ENCODE data around the gene PLXDC2. TPM values are rescaled to one million over a fixed set of nuclear protein-coding genes. Genes with fewer than 3 reads are reported as not detected.

Gene PLXDC2
- total and polyA plus RNA-seq, 3 experiments from 2014 or later, result 0.15 to 1.5 (median 0.38) TPM

DNA sequence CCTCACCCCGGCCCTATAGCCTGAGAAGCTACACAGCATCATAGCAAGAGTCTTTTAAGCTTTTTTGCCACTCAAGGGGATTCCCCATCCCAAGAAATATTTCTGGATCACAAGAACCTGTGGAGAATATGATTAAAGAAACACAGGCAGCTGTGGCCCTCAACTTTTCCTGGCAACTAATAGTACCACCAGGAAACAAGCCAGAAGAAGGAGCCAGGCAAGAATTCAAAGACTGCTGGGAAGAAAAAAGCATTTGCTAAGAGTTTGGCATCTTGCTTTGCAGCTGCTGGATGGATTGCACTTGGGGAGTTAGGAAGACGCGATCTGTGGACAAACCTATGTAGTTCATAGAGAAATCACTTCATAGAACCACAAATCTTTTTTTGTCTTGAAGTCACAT, 437.8 kb downstream of the PLXDC2 start:
- no peaks in the 10 kb centered on the region for H3K9me3 ChIP-seq (ENCODE audit: low read length)
- no peaks in the 10 kb centered on the region for H3K27me3 ChIP-seq (ENCODE audit: insufficient read depth, low read length, poor library complexity, severe bottlenecking)
- no peaks in the 10 kb centered on the region for H3K4me1 ChIP-seq (ENCODE audit: insufficient read depth, low read length)
- Mint-ChIP-seq H3K4me3 (no peak overlapping the region), H3K36me3 (no peaks in the 10 kb centered on the region), H3K4me1 (no peaks in the 10 kb centered on the region), H3K27ac (no peak overlapping the region), H3K9me3 (peaks cover 0 to 10% (median 2%) of the 10 kb centered on the region in 5 donors), H3K27me3 (no peaks in the 10 kb centered on the region)
- no peaks in the 10 kb centered on the region for H3K36me3 ChIP-seq (ENCODE audit: insufficient read depth, low read length)
- no peak overlapping the region for H3K4me3 ChIP-seq (ENCODE audit: low read length)
- ChIA-PET POLR2A (no interaction called here), CTCF (no interaction called here)
- H3K27ac ChIP-seq (ENCODE audit: low read depth, low read length), result no peak overlapping the region
- no peak for DNase-seq

DNA sequence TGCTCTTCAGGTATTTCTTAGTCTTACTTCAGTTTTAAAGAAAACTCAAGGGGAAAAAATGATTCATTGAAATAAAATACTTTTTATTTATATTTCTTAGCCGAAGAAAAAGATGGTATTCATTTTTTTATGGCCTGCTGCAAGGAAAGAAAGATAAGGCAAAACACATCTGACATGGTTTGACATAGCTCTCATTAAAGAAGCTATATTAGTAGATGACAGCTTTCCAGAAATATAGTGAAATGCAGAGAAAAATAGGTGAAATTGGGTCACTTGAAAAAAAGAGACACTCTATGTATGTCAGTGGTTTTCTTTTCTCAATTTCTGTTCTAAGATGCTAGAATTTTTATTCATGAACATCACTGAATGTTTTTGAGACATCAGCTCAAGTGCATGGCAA, 438.3 kb downstream of the PLXDC2 start:
- H3K27me3 ChIP-seq (ENCODE audit: insufficient read depth, low read length, poor library complexity, severe bottlenecking), result no peaks in the 10 kb centered on the region
- Mint-ChIP-seq H3K4me1 (no peaks in the 10 kb centered on the region), H3K4me3 (no peak overlapping the region), H3K27me3 (no peaks in the 10 kb centered on the region), H3K27ac (no peak overlapping the region), H3K36me3 (no peaks in the 10 kb centered on the region), H3K9me3 (peaks cover 1 to 10% (median 2%) of the 10 kb centered on the region in 5 donors)
- POLR2A ChIA-PET, result no interaction called here
- no peaks in the 10 kb centered on the region for H3K4me1 ChIP-seq (ENCODE audit: insufficient read depth, low read length)
- H3K9me3 ChIP-seq (ENCODE audit: low read length), result no peaks in the 10 kb centered on the region
- H3K27ac ChIP-seq (ENCODE audit: low read depth, low read length), result no peak overlapping the region
- no peak for DNase-seq
- CTCF ChIA-PET, result no interaction called here
- H3K36me3 ChIP-seq (ENCODE audit: insufficient read depth, low read length), result no peaks in the 10 kb centered on the region
- H3K4me3 ChIP-seq (ENCODE audit: low read length), result no peak overlapping the region

DNA sequence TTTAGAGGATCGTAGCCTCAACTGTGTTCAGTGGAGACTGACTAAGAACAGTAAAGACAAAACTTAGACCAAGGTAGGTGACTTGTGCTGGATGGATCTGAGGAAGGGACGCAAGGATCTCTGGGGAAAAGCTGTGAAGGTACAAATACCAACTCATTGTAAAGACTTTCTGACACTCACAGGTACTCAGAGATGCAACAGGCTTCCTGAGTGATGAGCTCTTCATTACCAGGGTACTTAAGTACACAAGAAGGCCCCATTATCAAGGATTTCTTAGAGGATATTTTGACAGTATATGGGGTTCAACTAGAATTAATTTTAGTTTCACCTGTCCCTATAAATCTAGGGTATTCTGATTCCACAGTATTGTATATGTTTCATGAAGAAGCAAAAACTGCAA, 440.7 kb downstream of the PLXDC2 start:
- Histone ChIP-seq H3K27me3 (ENCODE audit: insufficient read depth, low read length, poor library complexity, severe bottlenecking) (no peaks in the 10 kb centered on the region), H3K9me3 (ENCODE audit: low read length) (no peaks in the 10 kb centered on the region), H3K4me1 (ENCODE audit: insufficient read depth, low read length) (no peaks in the 10 kb centered on the region), H3K36me3 (ENCODE audit: insufficient read depth, low read length) (no peaks in the 10 kb centered on the region), H3K4me3 (ENCODE audit: low read length) (no peak overlapping the region), H3K27ac (ENCODE audit: low read depth, low read length) (no peak overlapping the region)
- H3K27ac Mint-ChIP-seq, result no peak overlapping the region
- H3K36me3 Mint-ChIP-seq, result no peaks in the 10 kb centered on the region
- POLR2A ChIA-PET, result no interaction called here
- CTCF ChIA-PET, result no interaction called here
- no peaks in the 10 kb centered on the region for H3K27me3 Mint-ChIP-seq
- DNase-seq, result no peak
- no peak overlapping the region for H3K4me3 Mint-ChIP-seq
- no peaks in the 10 kb centered on the region for H3K4me1 Mint-ChIP-seq
- peaks cover 5 to 20% (median 6%) of the 10 kb centered on the region in 5 donors for H3K9me3 Mint-ChIP-seq

DNA sequence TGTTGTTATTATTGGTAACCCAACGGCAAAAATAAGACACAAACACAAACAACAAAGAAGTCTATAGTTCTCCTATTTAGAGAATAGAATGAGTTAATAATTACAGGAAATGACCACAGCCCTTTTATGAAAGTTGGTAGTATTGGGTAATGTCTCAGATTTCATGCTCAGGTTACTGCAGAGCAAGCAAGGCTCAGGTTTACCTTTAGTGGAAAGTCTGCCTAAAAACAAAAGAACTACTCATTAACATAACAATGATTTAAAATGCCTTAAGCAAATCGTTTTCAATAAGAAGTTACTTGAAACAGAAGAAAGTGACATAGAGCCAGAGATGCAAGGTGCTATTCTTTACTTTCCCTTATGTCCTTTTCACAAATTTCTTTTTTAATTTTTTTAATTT, 441.2 kb downstream of the PLXDC2 start:
- no peaks in the 10 kb centered on the region for H3K4me1 ChIP-seq (ENCODE audit: insufficient read depth, low read length)
- H3K4me3 ChIP-seq (ENCODE audit: low read length), result no peak overlapping the region
- no peaks in the 10 kb centered on the region for H3K36me3 ChIP-seq (ENCODE audit: insufficient read depth, low read length)
- ChIA-PET POLR2A (no interaction called here), CTCF (no interaction called here)
- Mint-ChIP-seq H3K9me3 (peaks cover 5 to 20% (median 6%) of the 10 kb centered on the region in 5 donors), H3K27me3 (no peaks in the 10 kb centered on the region), H3K4me3 (no peak overlapping the region), H3K4me1 (no peaks in the 10 kb centered on the region), H3K27ac (no peak overlapping the region), H3K36me3 (no peaks in the 10 kb centered on the region)
- H3K27ac ChIP-seq (ENCODE audit: low read depth, low read length), result no peak overlapping the region
- no peaks in the 10 kb centered on the region for H3K27me3 ChIP-seq (ENCODE audit: insufficient read depth, low read length, poor library complexity, severe bottlenecking)
- no peak for DNase-seq
- H3K9me3 ChIP-seq (ENCODE audit: low read length), result no peaks in the 10 kb centered on the region

DNA sequence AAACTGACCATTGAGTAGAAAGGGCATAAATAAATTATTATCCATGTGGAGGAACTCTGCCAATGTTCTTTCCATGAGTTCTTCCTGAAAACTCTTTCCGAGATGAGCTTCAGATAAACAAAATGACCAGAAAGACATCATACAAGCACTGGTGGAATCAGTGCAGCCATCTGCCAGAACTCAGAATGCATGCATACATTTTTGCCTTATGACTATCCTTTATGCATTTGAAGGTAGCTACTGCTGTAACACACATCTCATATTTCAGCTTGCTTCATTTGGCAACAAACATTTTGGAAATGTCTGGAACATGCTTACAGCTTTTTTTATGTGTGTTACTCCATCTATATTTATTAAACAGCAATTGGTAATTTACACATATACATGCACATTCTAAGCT, 448.9 kb downstream of the PLXDC2 start:
- H3K4me3 Mint-ChIP-seq, result no peak overlapping the region
- Histone ChIP-seq H3K27ac (ENCODE audit: low read depth, low read length) (no peak overlapping the region), H3K4me3 (ENCODE audit: low read length) (no peak overlapping the region), H3K4me1 (ENCODE audit: insufficient read depth, low read length) (no peaks in the 10 kb centered on the region), H3K9me3 (ENCODE audit: low read length) (no peaks in the 10 kb centered on the region), H3K36me3 (ENCODE audit: insufficient read depth, low read length) (no peaks in the 10 kb centered on the region), H3K27me3 (ENCODE audit: insufficient read depth, low read length, poor library complexity, severe bottlenecking) (no peaks in the 10 kb centered on the region)
- no peak overlapping the region for H3K27ac Mint-ChIP-seq
- no peak for DNase-seq
- H3K36me3 Mint-ChIP-seq, result no peaks in the 10 kb centered on the region
- H3K27me3 Mint-ChIP-seq, result no peaks in the 10 kb centered on the region
- peaks cover 3 to 28% (median 12%) of the 10 kb centered on the region in 5 donors for H3K9me3 Mint-ChIP-seq
- POLR2A ChIA-PET, result no interaction called here
- no peaks in the 10 kb centered on the region for H3K4me1 Mint-ChIP-seq
- CTCF ChIA-PET, result no interaction called here

DNA sequence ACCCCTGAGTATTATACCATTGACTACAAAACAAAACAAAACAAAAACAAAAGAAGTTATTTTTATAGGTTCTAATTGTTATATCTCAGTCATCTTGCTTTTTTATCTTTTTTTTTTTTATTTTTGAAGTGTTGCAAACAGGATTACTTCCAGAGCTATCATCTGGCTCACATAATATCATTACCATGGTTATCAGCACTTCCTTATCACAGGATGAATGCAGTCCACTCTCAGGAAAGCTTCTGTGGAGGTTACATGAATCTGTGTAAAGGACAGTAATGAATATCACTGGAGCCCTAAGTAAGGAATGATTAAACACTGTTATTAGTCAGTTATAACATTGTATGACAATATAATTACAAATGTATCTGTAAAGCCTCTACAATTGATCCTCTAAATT, 451.5 kb downstream of the PLXDC2 start:
- no peaks in the 10 kb centered on the region for H3K4me1 Mint-ChIP-seq
- no peak overlapping the region for H3K4me3 Mint-ChIP-seq
- Histone ChIP-seq H3K36me3 (ENCODE audit: insufficient read depth, low read length) (no peaks in the 10 kb centered on the region), H3K4me3 (ENCODE audit: low read length) (no peak overlapping the region), H3K9me3 (ENCODE audit: low read length) (no peaks in the 10 kb centered on the region), H3K4me1 (ENCODE audit: insufficient read depth, low read length) (no peaks in the 10 kb centered on the region), H3K27ac (ENCODE audit: low read depth, low read length) (no peak overlapping the region), H3K27me3 (ENCODE audit: insufficient read depth, low read length, poor library complexity, severe bottlenecking) (no peaks in the 10 kb centered on the region)
- CTCF ChIA-PET, result no interaction called here
- H3K27ac Mint-ChIP-seq, result no peak overlapping the region
- peaks cover 1 to 21% (median 6%) of the 10 kb centered on the region in 5 donors for H3K9me3 Mint-ChIP-seq
- H3K27me3 Mint-ChIP-seq, result no peaks in the 10 kb centered on the region
- DNase-seq, result no peak
- POLR2A ChIA-PET, result no interaction called here
- no peaks in the 10 kb centered on the region for H3K36me3 Mint-ChIP-seq

DNA sequence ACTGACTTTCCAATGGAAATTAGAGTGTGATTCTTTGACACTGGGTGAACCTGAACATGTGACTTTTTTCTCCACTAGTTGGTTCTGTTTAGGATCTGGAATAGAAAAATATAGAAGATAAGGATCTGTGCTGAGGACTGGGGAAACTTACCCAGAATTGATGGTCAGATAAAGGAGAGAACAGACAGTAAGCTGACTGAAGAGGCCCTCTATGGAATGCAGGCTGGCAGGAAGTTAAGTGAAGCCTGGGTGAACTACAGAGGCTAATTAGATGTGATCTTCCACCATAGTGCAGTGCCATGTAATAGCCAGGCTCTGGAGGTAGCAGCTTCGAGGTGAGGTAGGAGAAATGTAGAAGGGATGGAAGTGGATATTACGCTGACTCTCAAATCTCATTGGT, 455.3 kb downstream of the PLXDC2 start:
- Histone ChIP-seq H3K4me1 (ENCODE audit: insufficient read depth, low read length) (no peaks in the 10 kb centered on the region), H3K27me3 (ENCODE audit: insufficient read depth, low read length, poor library complexity, severe bottlenecking) (no peaks in the 10 kb centered on the region), H3K27ac (ENCODE audit: low read depth, low read length) (no peak overlapping the region), H3K9me3 (ENCODE audit: low read length) (no peaks in the 10 kb centered on the region), H3K36me3 (ENCODE audit: insufficient read depth, low read length) (no peaks in the 10 kb centered on the region), H3K4me3 (ENCODE audit: low read length) (no peak overlapping the region)
- no peak for DNase-seq
- ChIA-PET POLR2A (no interaction called here), CTCF (no interaction called here)
- peaks cover 2 to 13% (median 8%) of the 10 kb centered on the region in 5 donors for H3K9me3 Mint-ChIP-seq
- no peak overlapping the region for H3K27ac Mint-ChIP-seq
- H3K36me3 Mint-ChIP-seq, result peaks cover 0 to 4% (median 0%) of the 10 kb centered on the region in 3 donors
- H3K27me3 Mint-ChIP-seq, result no peaks in the 10 kb centered on the region
- H3K4me3 Mint-ChIP-seq, result no peak overlapping the region
- H3K4me1 Mint-ChIP-seq, result no peaks in the 10 kb centered on the region

DNA sequence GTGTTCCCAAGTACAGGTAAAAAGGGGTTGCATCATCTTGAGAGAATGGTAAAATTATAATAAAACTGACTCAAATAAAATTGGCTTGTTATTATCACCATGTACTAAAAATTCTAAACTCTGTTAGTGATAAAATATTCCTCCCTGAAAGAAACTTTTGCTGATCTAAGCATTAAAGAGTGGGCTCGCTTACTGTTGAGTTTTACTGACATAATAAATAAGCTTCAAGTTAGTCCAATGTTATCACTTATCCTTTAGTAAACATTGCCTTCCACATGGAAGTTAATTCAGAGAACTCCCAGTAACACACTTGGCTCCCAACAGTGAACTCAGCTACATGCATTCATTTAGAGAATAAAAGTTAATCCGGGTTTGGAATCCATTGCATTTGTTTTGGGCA, 456.4 kb downstream of the PLXDC2 start:
- H3K27ac Mint-ChIP-seq, result no peak overlapping the region
- no peaks in the 10 kb centered on the region for H3K9me3 ChIP-seq (ENCODE audit: low read length)
- CTCF ChIA-PET, result no interaction called here
- DNase-seq, result no peak
- H3K27me3 Mint-ChIP-seq, result no peaks in the 10 kb centered on the region
- H3K4me1 ChIP-seq (ENCODE audit: insufficient read depth, low read length), result no peaks in the 10 kb centered on the region
- peaks cover 2 to 13% (median 8%) of the 10 kb centered on the region in 5 donors for H3K9me3 Mint-ChIP-seq
- no peaks in the 10 kb centered on the region for H3K27me3 ChIP-seq (ENCODE audit: insufficient read depth, low read length, poor library complexity, severe bottlenecking)
- POLR2A ChIA-PET, result no interaction called here
- H3K27ac ChIP-seq (ENCODE audit: low read depth, low read length), result no peak overlapping the region
- H3K4me3 ChIP-seq (ENCODE audit: low read length), result no peak overlapping the region
- H3K36me3 Mint-ChIP-seq, result peaks cover 0 to 4% (median 0%) of the 10 kb centered on the region in 3 donors
- H3K36me3 ChIP-seq (ENCODE audit: insufficient read depth, low read length), result no peaks in the 10 kb centered on the region
- H3K4me1 Mint-ChIP-seq, result no peaks in the 10 kb centered on the region
- no peak overlapping the region for H3K4me3 Mint-ChIP-seq

DNA sequence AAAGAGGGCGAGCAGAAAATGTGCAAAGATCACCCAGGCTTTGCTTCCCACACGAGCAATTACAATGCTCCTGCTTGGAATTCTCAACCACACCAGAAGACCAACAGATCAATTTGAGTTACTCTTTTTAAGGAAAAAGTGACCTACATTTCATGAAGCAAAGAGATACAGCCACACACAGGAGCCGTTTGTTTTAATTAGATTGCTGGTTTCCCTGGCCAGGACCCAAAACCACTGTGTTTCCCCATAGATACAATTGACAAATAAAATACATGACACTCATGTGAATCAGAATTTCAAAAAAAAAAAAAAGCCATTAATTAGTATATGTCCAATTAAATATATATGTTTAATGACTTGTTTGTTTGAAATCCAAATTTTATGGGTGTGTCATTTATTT, 458.3 kb downstream of the PLXDC2 start:
- Mint-ChIP-seq H3K4me3 (no peak overlapping the region), H3K4me1 (no peaks in the 10 kb centered on the region), H3K9me3 (peaks cover 3 to 14% (median 6%) of the 10 kb centered on the region in 5 donors), H3K36me3 (peaks cover 0 to 4% (median 0%) of the 10 kb centered on the region in 3 donors), H3K27me3 (no peaks in the 10 kb centered on the region), H3K27ac (no peak overlapping the region)
- no peak for DNase-seq
- Histone ChIP-seq H3K27ac (ENCODE audit: low read depth, low read length) (no peak overlapping the region), H3K36me3 (ENCODE audit: insufficient read depth, low read length) (no peaks in the 10 kb centered on the region), H3K27me3 (ENCODE audit: insufficient read depth, low read length, poor library complexity, severe bottlenecking) (no peaks in the 10 kb centered on the region), H3K4me1 (ENCODE audit: insufficient read depth, low read length) (no peaks in the 10 kb centered on the region), H3K9me3 (ENCODE audit: low read length) (no peaks in the 10 kb centered on the region), H3K4me3 (ENCODE audit: low read length) (no peak overlapping the region)
- ChIA-PET CTCF (no interaction called here), POLR2A (no interaction called here)
